GM18499 (cell line): Measurements from ENCODE around the gene TARS3.
A peak's percentile ranks its signal among the peaks of the same experiment; 100 is the strongest.
"Not testable (repeated sequence)": the region's sequence is repeated elsewhere in the genome, so short reads cannot be mapped to it uniquely, and the experiment has no call there.

Experiments
- ATAC-seq: cut with Tn5 transposase; IDR thresholded peaks from one replicate; pipeline ENCODE4 v1.9.1; 2021; ENCODE audit warnings: moderate number of reproducible peaks; ENCODE audit not compliant: insufficient read depth, unreplicated experiment

TARS3 gene

DNA sequence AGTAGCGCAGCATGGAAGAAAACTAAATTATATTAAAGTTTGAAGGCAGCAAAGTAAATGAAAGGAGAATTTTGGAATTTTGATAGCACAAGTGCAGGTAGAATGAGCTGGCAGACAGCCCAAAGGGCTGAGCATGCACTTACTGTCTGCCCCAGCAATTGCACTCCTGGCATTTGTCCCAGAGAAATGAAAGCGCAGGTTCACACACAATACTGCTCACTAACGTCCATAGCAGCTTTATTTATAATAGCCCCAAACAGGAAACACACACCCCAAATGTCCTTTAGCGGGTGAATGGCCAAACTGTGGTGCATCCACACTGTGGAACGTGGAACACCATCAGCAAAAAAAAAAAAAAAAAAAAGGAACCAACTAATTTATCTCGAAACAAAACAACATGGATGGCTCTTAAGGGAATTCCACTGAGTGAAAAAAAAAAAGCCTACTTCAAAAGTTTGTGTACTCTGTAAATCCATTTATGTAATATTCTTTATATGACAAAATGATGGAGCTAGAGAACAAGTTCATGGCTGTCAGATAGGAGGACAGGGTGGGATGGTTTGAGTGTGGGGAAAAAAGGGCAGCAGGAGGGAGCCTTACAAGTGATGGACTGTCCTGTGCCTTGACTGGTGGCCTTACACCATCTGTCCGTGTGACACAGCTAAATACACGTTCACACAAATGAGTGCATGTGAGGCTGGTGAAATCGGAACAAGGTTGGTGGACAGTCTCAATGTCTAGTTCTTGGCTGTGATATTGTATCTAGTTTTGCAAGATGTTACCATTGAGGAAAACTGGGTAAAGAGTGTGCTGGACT lies 66.1 kb downstream of the TARS3 start:
- ATAC-seq = no peak

DNA sequence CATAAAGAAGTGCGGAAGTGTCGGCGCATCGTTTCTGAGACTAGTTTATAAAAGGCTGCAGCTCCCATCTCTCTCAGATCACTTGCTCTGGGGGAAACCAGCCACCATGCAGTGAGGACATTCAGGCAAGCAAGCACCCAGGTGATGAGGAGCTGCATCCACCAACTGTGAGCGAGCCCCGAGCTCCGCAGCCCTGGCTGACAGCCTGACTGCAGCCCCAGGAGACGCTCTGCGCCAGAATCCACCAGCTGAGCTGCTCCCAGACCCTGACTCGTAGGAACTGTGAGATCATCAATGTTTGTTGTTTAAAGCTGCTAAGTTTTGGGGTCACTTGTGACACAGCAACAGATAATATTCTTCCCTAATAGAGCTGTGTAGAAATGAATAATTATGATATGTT lies 67.1 kb downstream of the TARS3 start:
- no peak for ATAC-seq

DNA sequence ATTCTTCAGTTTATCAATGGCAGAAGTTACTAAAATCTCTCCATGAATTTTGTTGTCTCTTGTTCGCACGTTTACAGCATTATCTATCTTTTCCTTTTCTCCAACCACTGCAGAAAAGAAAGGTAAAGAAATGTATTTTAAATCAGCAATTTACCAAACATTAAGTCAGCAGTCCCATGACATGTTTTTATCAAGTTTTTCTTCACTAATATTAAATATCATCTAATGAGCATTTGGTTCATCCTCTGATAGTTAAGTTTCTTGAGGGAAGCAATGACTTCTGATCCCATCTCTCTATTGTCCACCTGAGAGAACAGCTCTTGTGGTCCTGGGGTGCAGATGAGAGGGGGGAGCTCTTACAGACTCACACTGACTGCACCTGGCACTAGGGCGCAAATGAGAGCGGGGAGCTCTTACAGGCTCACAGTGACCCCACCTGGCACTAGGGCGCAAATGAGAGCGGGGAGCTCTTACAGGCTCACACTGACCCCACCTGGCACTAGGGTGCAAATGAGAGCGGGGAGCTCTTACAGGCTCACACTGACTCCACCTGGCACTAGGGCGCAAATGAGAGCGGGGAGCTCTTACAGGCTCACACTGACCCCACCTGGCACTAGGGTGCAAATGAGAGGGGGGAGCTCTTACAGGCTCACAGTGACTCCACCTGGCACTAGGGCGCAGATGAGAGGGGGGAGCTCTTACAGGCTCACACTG lies 69.5 kb downstream of the TARS3 start:
- ATAC-seq = not testable (repeated sequence)

DNA sequence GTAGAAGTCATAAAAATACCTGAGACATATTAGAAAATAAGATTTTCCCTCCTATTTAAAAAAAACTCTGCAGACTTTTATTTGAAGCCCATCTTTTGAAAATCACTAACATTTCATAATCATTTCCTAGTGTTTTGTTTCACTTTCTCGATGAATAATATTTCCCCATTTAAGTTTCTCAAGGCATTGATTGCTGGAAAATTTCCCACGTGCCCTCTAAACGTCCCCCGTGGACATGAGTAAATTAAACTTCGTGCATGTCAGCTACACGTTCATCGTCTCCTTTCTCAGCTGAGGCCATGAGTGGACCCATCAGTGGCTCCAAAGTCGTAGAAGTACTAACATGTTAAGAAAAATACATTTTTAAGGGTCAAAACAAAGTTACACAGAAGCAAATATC lies 70.1 kb downstream of the TARS3 start:
- ATAC-seq = no peak

DNA sequence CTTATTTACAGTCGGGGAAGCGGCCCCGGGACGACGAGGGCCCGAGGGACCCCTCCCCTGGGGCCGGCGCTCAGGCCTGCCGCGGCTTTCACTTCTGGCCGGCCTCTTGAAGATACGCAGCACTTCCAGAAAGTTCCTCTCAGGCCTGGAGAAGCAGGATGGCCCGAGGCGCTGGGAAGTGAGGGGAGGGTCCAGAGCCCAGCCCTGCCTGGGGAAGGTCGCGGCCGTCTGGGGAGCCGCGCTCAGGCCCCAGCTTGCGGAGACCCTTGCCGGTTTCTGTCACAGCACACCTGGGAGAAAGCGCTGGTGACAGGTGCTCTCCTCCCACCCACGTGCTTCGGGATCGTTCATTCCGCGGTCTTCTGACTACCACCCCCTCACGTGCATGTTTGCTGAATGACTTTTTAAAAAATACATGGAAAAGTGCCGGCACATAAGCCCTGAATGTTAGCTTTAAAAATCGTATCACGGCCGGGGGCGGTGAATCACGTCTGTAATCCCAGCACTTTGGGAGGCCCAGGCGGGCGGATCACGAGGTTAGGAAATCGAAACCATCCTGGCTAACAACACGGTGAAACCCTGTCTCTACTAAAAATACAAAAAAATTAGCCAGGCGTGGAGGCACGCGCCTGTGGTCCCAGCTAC lies 71.4 kb downstream of the TARS3 start:
- no peak for ATAC-seq

DNA sequence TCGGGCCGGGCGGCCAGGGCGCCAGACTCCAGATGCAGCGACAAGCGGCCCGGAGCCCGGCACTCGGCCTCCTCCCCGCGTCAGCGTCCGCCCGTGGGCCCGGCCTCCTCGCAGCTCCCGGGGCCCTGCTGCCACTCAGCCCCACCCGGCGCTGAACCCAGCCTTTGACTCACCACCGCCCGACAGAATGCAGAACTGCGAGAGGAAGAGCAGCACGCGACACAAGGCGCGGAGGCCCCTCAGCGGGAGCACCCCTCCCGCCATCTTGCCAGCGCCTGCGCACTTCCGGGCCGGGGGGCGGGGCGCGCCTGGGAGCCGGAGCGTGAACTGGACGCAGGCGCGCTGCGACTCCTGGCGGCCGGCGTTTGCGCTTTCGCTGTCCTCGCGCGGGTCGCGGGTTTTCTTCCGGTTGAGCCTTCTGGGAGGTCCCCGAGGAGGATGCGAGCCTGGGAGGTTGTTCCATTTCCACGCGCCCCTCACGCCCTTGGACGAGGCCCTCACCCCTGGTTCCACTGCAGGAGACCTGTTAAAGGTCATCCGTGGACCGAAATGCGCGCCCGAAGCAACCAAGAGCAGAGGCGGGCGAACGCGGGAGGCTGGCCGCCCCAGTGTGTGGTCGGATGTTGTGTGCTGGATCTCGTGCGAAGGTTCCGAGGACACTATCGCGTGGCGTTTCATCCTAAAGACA lies 72.0 kb downstream of the TARS3 start, which contains the start of gene TM2D3:
TSS of gene TM2D3 (minus strand) at position 284 of the 688 bp plus-strand sequence. CDS start at position 264, 20 bp downstream.
- ATAC-seq = peak; percentile 65

DNA sequence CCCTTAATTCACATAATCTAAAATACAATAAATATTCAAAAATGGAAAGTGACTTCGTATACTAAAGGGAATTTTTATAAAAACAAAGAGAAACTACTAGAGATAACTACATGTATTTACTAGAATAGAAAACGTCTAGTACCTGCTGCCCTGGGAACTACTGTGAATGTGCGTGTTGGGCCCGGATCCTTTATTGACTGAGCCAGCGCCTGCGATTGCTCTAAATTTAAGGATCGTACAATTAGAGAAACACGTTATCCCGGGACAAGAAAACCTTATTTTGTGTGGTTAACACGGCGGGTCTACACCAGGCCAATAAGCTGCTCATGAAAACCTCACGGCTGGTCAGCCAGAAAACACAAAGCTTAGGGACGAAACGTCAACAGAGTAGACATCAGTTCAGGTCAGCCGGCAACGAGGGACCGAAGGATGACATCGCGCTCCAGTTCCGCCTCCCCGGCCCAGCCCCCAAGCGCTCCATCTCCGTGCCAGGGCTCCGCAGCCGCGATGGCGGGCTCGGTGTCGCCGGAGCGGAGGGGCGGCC lies 72.6 kb downstream of the TARS3 start:
- ATAC-seq = peak; percentile 28

DNA sequence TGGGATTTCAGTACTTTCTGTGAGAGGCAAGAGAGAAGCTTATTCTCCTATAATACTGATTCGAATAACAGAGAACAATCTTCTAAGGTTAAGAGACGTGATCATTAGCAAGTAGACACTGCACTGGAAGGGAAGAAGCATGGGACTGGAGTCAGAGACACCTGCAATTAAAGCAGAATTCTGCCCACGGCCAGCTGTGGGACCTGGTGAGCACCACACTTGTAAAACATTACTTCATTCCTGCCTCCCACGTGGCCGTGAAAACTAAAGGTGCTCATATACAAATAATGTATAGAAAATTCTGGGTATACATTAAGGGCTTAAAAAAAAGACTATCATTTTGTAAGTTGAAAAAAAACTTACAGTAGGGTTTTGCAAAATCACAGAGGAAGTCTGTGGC lies 74.1 kb downstream of the TARS3 start:
- ATAC-seq = no peak

DNA sequence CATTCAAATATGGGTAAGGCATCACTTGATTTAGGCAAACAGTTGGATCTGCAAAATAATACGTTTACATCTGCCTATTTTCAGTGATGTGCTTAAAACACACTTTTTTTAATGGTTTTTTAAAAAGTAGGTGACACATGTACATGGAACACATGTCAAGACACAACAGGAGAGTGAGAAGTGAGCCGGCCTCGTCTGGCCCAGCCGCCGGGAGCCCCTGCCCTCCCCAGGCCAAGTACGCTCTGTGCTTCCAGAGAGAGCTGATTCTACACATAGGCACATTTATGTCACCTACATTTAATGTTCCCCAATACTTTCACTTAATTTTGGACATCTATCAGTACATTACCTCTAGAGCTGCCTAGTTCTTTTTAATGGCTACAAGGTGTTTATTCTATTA lies 75.9 kb downstream of the TARS3 start:
- ATAC-seq = no peak

DNA sequence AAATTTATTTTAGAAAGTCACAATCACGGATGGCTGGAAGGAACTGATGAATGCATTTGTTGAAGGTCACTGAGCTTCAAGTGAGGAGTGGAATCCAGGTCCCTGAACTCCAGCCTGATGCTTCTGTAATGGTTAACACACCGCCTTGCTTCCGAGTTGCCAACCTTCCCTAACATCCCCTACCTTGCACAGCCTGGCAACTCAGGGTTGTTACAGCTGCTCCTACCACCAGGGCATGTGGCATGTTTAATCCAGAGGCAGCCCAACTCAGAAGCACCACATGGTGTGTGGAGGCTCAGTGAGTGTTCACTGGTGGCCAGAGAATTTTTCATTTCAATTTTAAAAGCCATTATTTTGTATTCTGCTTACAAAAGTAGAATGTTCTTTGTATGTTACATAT lies 77.0 kb downstream of the TARS3 start:
- no peak for ATAC-seq

DNA sequence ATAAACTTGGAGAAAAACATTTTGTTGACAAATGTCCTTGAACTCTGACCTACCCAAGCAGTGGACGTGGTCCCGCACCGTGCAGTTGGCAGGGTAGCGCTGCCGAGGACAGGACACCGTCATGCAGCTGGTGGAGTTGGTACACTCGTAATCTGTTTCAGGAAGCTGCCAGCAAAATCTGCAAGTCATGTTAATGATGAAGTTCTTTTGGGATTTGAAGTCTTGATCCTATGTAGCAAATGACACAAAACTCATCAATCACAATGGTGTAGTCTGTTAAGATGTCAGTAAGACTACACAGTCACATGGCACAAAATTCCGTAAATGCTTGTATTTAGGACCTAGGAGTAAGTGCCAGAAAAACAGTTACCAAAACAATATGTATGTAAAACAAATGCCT lies 77.6 kb downstream of the TARS3 start:
- no peak for ATAC-seq

DNA sequence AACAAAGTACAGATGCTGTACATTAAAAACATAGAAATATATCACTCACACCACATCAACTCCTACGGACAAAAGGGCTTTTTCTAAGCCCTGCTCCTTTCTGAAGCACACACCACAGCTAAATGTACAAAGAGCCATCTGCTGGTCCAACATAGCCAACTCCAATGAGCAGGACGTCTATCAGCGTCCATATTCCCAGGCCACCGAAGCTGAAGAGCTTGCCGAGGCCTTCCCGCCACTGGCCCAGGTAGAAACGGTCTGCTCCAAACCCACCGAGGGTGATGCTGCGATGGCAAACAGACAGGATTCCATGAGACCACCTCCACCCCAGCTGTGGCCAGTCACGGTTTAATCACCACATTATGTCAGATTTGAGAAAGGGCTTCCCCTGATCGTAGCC lies 81.9 kb downstream of the TARS3 start:
- no peak for ATAC-seq

DNA sequence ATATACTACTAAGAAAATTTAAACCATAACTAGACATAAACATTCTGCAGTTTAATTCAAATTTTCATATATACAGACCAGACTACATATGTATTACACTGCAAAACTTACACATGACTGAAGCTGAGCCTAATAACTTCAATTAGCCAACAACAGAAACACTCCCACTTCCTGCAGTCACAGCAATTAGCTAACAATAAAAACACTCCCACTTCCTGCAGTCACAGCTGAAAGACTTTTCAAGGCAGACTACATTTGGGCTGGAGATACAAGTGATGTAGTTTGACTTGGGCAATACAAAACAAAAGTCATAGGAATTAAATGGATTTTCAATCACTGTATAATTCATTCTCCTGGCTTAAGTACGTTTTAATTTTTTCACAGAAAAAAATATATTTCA lies 82.4 kb downstream of the TARS3 start:
- no peak for ATAC-seq

DNA sequence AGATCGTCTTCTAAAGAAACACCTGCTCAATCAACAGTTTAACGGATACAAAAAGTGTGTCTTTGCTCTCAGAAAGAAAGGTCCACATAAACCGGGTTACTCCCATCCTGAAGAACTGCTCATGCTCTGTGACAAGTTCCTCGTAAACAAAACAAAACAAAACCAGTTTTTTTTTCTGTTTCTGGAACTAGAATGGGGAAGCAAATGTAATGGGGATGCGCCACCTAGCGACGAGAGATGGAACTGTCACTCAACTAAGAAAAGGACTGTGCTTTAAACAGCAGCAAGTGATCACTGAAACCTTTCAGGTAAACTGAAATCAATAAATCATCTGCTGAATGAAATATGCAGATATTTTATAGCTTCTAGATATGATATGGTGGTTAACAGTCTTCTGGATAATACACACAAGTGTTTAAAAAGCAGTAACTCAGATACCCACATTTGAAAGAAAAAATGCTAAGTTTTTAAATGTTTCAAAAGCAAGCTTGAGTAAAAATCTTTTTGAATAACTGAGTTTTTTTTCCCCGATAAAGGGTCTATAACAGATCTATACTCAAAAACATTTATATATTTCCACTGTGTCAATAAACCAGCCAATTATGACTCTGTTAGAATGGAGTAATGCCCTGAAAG lies 83.0 kb downstream of the TARS3 start:
- ATAC-seq = no peak

DNA sequence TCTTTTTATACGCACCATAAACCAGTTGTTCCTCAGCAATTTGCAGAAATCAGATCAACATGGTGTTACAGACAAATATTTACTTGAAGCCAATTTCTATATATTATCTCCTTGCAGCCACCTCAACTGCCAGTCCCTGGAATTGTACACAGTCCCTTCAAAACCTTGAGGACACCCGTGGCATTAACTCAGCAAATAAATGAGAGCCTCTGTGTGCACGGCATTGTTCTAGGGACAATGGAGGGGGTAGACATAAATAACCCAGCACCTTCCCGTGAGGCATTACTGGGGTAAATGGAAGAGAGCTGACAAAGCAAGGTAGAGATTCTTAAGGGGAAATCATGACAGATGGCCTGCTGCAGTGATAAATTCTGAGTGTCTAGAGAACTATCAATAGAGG lies 84.6 kb downstream of the TARS3 start:
- no peak for ATAC-seq

DNA sequence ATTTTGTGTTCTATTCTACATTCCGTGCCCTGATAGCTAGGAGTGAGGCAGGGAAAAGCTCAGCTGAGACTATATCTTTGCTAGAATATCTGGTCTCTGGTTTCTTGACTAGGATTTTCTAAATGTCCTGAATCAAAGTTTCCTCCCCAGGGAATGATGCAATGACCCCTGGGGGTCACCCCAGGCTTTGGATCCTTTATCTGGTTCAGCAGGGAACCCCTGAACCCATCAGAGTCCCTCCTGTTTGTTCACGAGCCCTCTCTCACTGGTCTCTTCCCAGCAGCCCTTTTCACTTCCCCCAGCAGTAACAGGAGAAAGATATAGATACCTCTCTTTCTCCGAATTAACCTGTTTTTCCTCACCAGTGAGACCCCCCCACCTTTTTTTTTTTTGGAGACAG lies 86.4 kb downstream of the TARS3 start:
- no peak for ATAC-seq

DNA sequence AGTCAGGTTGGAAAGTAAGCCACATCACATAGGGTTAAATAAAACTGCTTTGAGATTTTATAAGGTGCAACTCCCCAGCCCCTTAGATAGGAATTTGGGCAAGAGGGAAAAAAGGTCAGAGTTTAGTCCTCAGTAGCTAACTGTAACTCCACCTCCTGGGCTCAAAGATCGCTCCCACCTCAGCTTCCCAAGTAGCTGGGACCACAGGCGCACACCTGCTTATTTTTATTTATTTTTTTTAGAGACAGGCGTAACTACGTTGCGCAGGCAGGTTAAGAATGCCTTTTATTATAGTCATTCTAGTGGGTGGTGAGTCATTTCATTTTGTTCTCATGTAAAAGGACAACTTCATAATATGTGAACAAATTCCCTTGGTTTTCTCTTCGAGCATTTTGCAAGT lies 86.8 kb downstream of the TARS3 start:
- no peak for ATAC-seq

DNA sequence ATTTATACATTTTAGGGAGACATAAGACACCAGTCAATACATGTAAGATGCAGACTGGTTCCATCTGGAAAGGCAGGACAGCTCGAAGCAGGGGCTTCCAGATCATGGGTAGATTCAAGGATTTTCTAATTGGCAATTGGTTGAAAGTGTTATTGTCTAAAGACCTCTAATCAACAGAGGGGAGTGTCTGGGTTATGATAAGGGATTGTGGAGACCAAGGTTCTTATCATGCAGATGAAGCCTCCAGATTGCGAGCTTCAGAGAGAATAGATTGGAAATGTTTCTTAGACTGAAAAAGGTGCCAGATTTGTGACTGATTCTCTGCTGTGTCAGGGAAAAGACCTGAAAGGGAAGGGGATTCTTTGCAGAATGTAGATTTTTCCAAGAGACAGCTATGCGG lies 87.2 kb downstream of the TARS3 start:
- no peak for ATAC-seq

DNA sequence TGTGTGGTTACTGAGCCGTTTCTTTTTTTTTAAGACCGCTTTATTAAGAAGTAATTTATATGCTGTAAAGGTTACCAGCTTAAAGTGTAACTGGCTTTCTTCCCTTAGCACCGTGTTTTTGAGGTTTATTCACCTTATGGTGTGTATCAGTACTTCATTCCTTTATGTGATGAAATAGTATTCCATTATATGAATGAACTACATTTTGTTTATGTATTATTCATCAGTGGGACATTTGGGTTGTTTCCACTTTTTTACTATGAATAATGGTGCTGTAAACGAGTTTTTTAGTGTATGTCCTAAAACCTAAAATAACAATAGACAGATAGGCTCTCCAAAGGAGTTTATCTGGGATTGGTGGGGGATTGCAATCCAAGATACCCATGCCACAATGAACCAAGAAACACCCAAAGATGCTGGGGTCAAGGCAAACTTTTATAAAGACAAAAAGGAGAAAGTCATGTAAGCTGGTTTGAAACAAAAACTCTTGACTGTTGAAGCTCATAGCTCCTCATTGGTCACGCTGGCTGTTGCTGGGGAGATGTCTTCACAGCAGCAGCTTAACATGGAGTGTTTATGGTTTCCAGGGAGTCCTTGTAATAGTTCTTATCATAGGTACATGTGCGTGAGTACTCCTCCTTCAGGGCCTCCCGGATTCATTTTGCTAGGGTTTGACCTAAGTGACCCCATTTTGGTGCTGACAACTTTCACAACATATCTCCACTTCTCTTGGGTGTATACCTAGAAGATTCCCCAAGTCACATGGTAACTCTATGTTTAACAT lies 88.1 kb downstream of the TARS3 start:
- no peak for ATAC-seq
